Psoas muscle (tissue), 8 donors: ENCODE results near the gene EEF1A2. TPM values are rescaled to one million over a fixed set of nuclear protein-coding genes. Genes with fewer than 3 reads are reported as not detected.

ENCODE experiments used
- ATAC-seq, 4 donors: fragments of 200-7000 bp; cut with Tn5 transposase; one replicate each; pipeline ENCODE4 v1.9.1; 2020; ENCODE audit warnings: moderate library complexity in 3 of 4, mild to moderate bottlenecking in 2 of 4
- DNase-seq, 2 donors: peaks; one replicate each; pipeline ENCODE4 v3.0.0-alpha.2; 2020
- H3K27ac ChIP-seq: fragments of 200-600 bp; one replicate; pipeline ENCODE4 v1.8.0; 2022
- H3K27me3 ChIP-seq, 3 donors: fragments of 200-600 bp in 1 of 3; one replicate each; pipeline versions ENCODE4 v1.6.1 to v1.8.0; 2013 to 2022; ENCODE audit warnings: low read length in 2 of 3, mild to moderate bottlenecking in 2 of 3, moderate library complexity in 1 of 3; ENCODE audit not compliant: insufficient read depth in 3 of 3
- H3K36me3 ChIP-seq, 2 donors: fragments of 200-600 bp in 1 of 2; one replicate each; pipeline versions ENCODE4 v1.6.1 to v1.8.0; 2013 to 2022; ENCODE audit warnings: low read depth in 1 of 2, mild to moderate bottlenecking in 1 of 2, moderate library complexity in 1 of 2; ENCODE audit not compliant: insufficient read depth in 1 of 2
- H3K4me1 ChIP-seq: fragments of 200-600 bp; one replicate; pipeline ENCODE4 v1.8.0; 2022
- H3K4me3 ChIP-seq: fragments of 200-600 bp; one replicate; pipeline ENCODE4 v1.8.0; 2022; ENCODE audit warnings: mild to moderate bottlenecking
- H3K9me3 ChIP-seq: fragments of 200-600 bp; one replicate; pipeline ENCODE4 v1.8.0; 2022
- CTCF ChIP-seq: fragments of 200-600 bp; IDR thresholded peaks from one replicate; pipeline ENCODE4 v1.8.0; 2022; ENCODE audit warnings: antibody characterized with exemption
- WGBS, 3 donors: extraction: QIAGEN DNeasy Blood & Tissue Kit; methylation state at CpG; one replicate each; pipeline versions ENCODE4 v1.1.6 to v1.1.7; 2013; 5-methylcytosine and 5-hydroxymethylcytosine counted together
- intact Hi-C, 2 donors: fragments of 100-400 bp; cut with DNase I; formaldehyde crosslinking; loops; one replicate each; pipeline versions ENCODE4 v1.11.0 to v1.14.2; 2022
- polyA plus RNA-seq, 3 donors: library from polyadenylated mRNA; stranded (reverse); fragments of 200-250 nt; gene quantifications; one replicate each; pipeline ENCODE4 v1.2.3, GENCODE V29; 2013
- total RNA-seq, 4 donors: library from RNA; stranded (reverse); fragmentation: NEBNext Ultra II Directional in 2 of 4; extraction: Animal tissue kit (Norgen Biotek cat#: 25700) in 2 of 4; gene quantifications; one replicate each; pipeline versions ENCODE4 v1.2.1 to v1.2.4, GENCODE V29; 2021 to 2023
- donor health status: healthy with polysubstance abuse.
- donor health status: DM: no; HTN: no; CAD: no; lungs with moderate emphysema.
- donor health status: Bipolar disorder and iron deficiency.
- donor health status: healthy.
- donor health status: DM: yes; HTN: yes; CAD: no.
- donor health status: DM: no; HTN: no; CAD: no.
- donor health status: DM: no; HTN: no; CAD: no.
- donor health status: DM: yes; HTN: yes; CAD: no.

The EEF1A2 gene
- total and polyA plus RNA-seq, 7 donors, result 952 to 2,126 (median 1,898) TPM

DNA sequence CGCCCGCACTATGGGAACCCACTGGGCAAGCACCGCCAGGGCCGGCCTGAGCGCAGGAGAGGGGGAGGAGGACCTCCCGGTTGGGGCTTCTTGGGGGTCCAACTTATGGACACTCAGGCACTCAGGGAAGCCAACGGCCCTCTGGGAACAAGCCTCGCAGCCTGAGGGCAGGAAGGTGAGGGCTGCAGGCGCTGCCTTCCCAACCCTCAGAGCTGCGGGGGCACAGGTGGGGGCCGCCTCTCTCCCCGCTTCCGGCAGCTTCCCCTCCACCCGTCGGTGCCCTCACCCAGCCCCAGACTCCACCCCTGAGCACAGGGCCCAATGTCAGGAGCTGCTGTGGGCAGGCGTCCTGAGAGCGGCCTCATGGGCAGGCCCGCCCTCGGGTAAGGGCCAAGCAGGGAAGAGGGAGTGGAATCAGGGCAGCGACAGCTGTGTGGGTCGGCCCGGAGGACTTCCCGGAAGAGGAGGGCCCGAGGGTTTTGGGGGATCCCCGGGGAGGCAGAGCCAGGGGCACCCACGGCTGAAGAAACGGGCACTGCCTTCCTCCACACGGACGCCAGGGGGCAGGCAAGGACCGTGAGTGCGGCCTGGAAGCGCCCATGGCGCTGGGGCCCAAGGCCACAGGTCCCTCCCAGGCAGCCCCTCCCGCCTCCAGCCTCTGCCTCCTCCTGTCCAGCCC lies 38.8 kb upstream of the EEF1A2 start:
- H3K27me3 ChIP-seq, result peaks cover 0 to 40% (median 13%) of the 10 kb centered on the region in 3 donors
- H3K9me3 ChIP-seq, result no peaks in the 10 kb centered on the region
- H3K4me3 ChIP-seq, result peak overlapping the region; percentile 34
- no peaks in the 10 kb centered on the region for H3K36me3 ChIP-seq
- intact Hi-C loops, result loop anchor here (2.0 to 5.0 kb wide), 6 partner anchors 75 to 437 kb away; no protein-coding TSS in a partner anchor
- TF ChIP-seq CTCF, result peak; percentile 96
- no peaks in the 10 kb centered on the region for H3K4me1 ChIP-seq
- 18 to 35% (median 35%) methylated on average over 21 to 34 of the region's 34 CpGs for WGBS, 3 donors
- no peak overlapping the region for H3K27ac ChIP-seq
- ATAC-seq, result peak; percentile 87 to 95 (median 89)
- peak; percentile 86 to 91 for DNase-seq

DNA sequence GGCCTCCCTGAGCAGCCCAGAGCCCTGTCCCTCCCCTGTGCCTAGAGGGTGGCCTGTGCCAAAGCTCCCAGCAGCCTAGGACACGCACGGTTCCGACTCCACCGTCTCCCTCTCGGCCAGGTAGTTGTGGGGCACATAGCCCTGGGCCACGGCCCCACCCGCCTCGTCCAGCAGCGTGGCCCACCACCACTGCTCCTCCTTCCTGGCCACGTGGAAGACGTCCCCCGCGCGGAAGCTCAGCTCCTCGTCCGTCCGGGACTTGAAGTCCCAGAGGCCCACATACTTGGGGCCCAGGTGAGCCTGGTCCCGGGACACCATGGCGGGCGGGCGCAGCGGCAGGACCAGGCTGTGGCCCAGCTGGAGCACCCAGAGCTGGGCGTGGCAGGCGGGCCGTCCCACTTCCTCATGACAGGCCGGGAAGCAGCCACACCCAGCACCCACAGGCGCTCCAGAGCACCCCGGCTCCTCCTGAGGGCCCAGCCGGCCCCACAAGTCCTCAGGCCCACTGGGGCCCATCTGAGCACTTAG lies 38.2 kb upstream of the EEF1A2 start, which contains the start of gene PTK6:
PTK6 (minus strand) TSS at position 380 of the 528 bp plus-strand sequence; CDS start at position 318, 62 bp downstream.
- intact Hi-C loops, result loop anchor here (5.0 kb wide), 4 partner anchors 75 to 435 kb away; no protein-coding TSS in a partner anchor
- Histone ChIP-seq H3K27ac (no peak within 1 kb of the TSS), H3K4me3 (peak within 1 kb of the TSS; percentile 34)

GRCh38 chr20:63536241-63536977 lies 37.5 kb upstream of the EEF1A2 start:
- H3K4me1 ChIP-seq, result no peaks in the 10 kb centered on the region
- 32 to 44% (median 35%) methylated on average over 27 to 35 of the region's 35 CpGs for WGBS, 3 donors
- no peak for TF ChIP-seq CTCF
- DNase-seq, result peak in 1 of 2 donors; percentile 19
- no peak overlapping the region for H3K4me3 ChIP-seq
- H3K27me3 ChIP-seq, result peaks cover 0 to 44% (median 16%) of the 10 kb centered on the region in 3 donors
- ATAC-seq, result peak in 1 of 4 donors; percentile 9
- H3K36me3 ChIP-seq, result no peaks in the 10 kb centered on the region
- H3K9me3 ChIP-seq, result no peaks in the 10 kb centered on the region
- intact Hi-C loops, result loop anchor here (5.0 kb wide), 4 partner anchors 76 to 436 kb away; no protein-coding TSS in a partner anchor
- H3K27ac ChIP-seq, result no peak overlapping the region

More for the DNA sequence above, 38.2 kb upstream of the EEF1A2 start, which contains the start of gene PTK6:
- H3K27me3 ChIP-seq, result peaks cover 0 to 44% (median 16%) of the 10 kb centered on the region in 3 donors
- no peaks in the 10 kb centered on the region for H3K4me1 ChIP-seq
- no peak for TF ChIP-seq CTCF
- no peaks in the 10 kb centered on the region for H3K36me3 ChIP-seq
- 74 to 83% (median 76%) methylated on average over 23 to 29 of the region's 29 CpGs for WGBS, 3 donors
- no peaks in the 10 kb centered on the region for H3K9me3 ChIP-seq
- ATAC-seq, result peak in 3 of 4 donors; percentile 3 to 14 (median 11)
- peak; percentile 50 to 78 for DNase-seq

GRCh38 chr20:63534831-63535651 lies 36.2 kb upstream of the EEF1A2 start:
- WGBS, 3 donors, result 39 to 55% (median 42%) methylated on average over 31 to 49 of the region's 49 CpGs
- ATAC-seq, result no peak
- no peaks in the 10 kb centered on the region for H3K9me3 ChIP-seq
- H3K36me3 ChIP-seq, result no peaks in the 10 kb centered on the region
- H3K4me3 ChIP-seq, result no peak overlapping the region
- intact Hi-C loops, result loop anchor here (5.0 kb wide), 4 partner anchors 77 to 437 kb away; no protein-coding TSS in a partner anchor
- no peak overlapping the region for H3K27ac ChIP-seq
- no peaks in the 10 kb centered on the region for H3K4me1 ChIP-seq
- peak; percentile 14 to 55 for DNase-seq
- TF ChIP-seq CTCF, result no peak
- peaks cover 0 to 52% (median 18%) of the 10 kb centered on the region in 3 donors for H3K27me3 ChIP-seq
